NCI-H2196 (cell line): Measurements from ENCODE around the gene DYNLL1.
"Not testable (repeated sequence)": the region's sequence is repeated elsewhere in the genome, so short reads cannot be mapped to it uniquely, and the experiment has no call there.

ENCODE experiments used
- DNase-seq: peaks from one replicate; lab custom pipeline; 2025; ENCODE audit not compliant: unreplicated experiment; lab: John Stamatoyannopoulos, UW

The DYNLL1 gene

GRCh38 chr12:120495731-120496412 lies at the start of gene DYNLL1:
DYNLL1 (plus strand) TSS chr12:120496113; CDS start chr12:120496422, 309 bp downstream.
- DNase-seq: peak; percentile 95

GRCh38 chr12:120446844-120447178 lies 49.1 kb upstream of the DYNLL1 start:
- not testable (repeated sequence) for DNase-seq

DNA sequence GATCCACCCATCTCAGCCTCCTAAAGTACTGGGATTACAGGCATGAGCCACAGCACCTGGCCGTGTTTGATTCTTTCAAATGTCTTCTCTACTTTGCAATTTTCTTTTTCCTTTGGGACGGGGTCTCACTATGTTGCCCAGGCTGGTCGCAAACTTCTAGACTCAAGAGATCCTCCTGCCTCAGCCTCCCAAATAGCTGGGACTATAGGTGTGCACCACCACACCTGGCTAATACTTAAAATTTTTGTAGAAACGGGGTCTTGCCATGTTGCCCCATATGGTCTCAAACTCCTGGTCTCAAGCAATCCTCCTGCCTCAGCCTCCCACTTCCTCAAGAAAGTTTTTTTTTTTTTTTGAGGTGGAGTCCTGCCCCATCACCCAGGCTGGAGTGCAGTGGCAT lies 47.9 kb upstream of the DYNLL1 start:
- no peak for DNase-seq

DNA sequence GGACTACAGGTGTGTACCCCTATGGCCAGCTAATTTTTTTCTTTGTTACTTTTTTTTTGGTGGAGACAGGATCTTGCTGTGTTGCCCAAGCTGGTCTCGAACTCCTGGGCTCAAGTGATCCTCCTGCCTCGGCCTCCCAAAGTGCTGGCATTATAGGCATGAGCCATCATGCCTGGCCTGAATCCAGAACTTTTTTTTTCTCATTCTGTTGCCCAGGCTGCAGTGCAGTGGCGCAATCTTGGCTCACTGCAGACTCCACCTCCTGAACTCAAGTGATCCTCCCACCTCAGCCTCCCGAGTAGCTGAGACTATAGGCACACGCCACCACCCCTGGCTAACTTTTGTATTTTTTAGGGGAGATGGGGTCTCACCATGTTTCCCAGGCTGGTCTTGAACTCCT lies 43.4 kb upstream of the DYNLL1 start:
- peak; percentile 5 for DNase-seq

DNA sequence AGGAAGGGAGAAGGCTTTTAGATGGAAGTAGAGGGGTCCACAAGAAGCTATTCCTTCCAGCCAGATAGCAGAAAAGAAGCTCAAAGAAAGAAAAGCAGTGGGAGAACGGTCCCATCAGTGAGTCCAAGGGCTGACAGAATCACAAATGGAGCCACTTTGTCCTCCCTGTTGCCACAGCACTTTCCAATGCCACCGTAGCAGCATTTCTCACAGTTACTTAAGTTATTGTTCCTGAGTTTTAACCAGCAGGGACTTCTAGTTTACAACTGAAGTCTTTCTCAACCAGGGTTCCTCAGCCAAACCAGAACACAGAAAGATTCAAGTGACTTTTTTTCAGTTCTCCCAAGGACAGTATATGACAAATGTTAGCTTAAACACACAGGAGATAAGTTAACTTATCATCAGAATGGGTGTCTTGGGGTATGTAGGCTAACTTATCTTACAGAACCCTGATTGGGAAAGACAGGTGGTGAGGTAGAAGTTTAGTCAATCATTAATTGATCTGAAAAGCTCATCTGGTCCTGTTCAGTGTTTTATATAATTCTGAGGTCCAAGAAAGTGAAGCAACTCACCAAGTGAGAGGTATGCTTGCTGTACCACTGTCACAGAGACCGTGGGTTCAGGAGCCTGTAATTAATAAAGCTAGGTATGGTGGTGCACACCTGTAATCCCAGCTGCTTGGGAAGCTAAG lies 42.7 kb upstream of the DYNLL1 start:
- DNase-seq: no peak

DNA sequence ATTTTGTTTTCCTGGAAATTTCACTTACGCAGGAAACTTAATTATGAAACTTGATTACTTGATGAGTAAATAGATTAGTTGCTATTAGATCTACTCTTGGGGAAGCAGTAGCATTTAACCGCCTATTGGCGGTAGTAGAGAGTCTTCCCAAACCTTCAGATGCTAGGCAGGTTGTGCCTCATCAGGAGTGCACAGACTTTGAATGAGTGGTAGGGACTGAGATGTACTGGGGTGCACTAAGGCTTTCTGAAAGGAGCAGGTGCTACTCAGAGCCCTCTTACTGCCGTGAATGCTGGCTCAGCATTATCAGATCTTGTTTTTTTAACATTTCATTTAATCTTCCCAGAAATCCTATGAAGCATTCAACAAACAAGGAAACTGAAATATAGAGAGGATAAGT lies 41.9 kb upstream of the DYNLL1 start:
- peak; percentile 16 for DNase-seq

DNA sequence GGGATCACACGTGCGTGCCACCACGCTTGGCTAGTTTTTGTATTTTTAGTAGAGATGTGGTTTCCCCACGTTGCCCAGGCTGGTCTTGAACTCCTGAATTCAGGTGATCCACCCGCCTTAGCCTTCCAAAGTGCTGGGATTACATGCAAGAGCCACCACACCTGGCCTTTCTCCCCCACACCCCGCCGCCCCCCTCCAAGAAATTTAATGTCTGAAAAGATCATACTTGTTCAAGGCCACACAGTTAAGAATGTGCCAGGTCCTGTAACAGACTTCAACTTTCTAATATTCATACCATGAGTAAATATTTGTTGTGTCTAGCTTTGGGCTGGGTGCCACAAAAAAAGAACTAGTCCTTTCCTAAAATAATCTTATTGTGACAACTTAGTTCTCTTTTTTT lies 40.6 kb upstream of the DYNLL1 start:
- no peak for DNase-seq

DNA sequence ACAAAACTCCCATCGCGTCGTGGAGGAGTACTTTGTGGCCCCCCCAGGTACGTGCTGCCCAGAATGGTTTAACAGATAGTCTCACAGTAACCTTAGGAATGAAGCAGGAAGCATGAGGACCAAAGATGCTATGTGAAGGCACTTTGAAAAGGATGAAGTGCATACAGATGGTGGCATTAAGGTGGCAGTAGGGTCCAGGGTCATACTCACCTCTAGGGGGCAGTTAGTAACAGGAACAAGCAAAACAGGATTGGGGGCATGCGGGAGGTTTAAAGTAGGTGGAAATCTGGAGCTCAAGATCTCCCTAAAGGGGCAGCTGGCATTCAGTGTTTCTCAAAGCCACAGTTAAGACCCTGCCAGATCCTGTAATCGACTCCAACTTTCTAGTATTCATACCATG lies 38.8 kb upstream of the DYNLL1 start:
- DNase-seq: no peak

DNA sequence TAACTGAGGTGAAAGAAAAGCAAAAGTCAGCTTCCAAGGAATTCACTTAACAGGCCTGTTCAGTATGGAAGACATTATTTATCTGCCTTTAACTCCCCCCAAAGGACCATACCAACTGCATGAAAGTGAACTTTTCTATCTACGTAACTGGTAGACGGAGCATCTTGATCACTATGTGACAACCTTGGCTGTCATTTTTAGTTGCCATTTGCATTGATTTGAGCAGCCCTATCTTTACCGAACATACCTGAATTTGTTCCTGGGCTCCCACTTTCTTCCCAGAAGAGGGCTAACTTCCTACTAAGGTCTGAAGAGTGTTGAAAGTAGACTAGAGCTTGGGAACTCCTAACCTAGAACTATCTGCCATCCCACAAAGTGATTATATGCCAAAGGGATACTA lies 35.8 kb upstream of the DYNLL1 start:
- no peak for DNase-seq

- DNase-seq: no peak
Observed at GRCh38 chr12:120462099-120462640, 33.7 kb upstream of the DYNLL1 start.

- DNase-seq: no peak
Observed at GRCh38 chr12:120463712-120464111, 32.2 kb upstream of the DYNLL1 start.

- no peak for DNase-seq
Observed at GRCh38 chr12:120465756-120466155, 30.2 kb upstream of the DYNLL1 start.

- peak; percentile 55 for DNase-seq
Observed at GRCh38 chr12:120466560-120467315, 29.2 kb upstream of the DYNLL1 start.

DNA sequence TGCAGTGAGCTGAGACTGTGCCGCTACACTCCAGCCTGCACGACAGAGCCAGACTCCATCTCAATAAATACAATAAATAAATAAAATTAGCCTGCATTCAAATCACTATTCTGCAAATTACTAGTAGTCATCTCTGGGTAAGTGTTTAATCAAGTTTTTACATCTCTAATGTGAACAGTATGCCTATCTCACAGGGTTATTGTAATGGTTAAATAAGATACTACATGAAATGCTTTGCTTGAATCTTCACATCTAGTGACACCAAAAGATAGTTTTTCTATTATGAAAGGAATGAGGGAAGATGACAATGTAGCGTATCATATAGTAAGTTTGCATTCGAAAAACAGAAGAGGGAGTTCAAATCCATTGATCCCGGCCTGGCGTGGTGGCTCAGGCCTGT lies 28.5 kb upstream of the DYNLL1 start:
- DNase-seq: no peak

GRCh38 chr12:120468325-120468820 lies 27.5 kb upstream of the DYNLL1 start:
- peak; percentile 24 for DNase-seq

DNA sequence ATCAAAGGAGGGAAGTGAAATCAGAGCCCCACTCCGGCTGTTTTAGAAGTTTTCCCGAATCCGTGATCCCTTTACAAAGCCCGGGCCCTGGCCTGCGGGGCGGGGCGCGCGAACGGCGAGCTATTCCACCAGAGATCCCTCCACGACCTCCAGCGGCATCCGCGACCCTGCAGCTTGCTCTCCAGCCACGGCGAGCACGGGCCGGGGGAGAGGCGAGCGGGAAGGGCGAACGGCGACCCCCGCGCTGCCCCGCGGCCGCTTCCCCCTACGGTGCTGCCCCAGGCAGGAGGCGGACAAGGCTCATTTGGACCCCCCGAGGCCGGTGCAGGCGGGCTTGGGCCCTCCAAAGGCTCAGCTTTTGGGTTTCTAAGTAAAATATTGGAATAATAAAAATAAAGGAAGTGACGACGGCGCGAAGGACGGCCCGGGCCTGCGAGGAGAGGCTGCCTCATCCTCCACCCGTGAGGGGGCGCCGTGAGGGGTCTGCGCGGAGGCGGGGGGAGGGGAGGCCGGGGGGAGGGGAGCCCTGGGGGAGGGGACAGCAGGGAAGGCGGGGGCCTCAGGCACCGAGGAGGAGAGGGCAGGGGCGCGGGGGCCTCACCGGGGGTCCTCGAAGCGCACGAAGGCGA lies 27.0 kb upstream of the DYNLL1 start:
- no peak for DNase-seq

DNA sequence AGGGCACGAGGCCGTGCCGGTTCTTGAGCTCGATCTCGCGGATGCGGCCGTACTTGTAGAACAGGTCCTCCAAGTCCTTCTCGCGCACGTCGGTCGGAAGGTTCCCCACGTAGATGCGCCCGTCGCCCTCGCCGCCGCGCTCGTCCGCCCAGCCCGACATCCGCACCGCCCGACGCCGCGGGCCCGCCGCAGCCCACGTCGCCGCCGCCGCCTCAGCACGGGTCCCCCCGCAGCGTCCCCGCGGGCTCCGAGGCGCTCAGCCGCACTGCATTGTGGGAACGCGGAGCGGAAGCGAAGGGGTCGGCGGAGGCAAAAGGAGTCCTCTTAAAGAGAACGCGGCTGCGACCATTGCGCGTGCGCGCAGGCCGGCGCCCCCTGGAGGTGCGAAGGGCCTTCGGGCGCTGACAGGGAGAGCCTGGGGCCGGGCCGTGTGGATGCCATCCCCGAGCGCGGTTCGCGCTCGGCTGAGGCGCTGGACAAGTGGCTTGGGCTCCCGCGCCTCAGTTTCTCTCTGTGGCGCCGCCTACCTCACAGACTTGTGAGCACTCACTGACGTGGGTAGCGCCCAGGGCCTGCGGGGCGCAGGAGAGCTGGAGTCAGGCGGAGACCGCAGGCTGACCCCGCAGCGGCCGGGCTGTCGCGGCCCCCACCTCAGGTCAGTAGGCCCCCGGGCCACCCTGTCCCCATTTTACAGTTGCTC lies 26.3 kb upstream of the DYNLL1 start, which contains the start of gene SRSF9:
Gene SRSF9 (minus strand): TSS at position 299 of the 700 bp plus-strand sequence. CDS start 139 bp downstream, at position 160.
- peak; percentile 97 for DNase-seq

GRCh38 chr12:120470150-120470784 lies 25.6 kb upstream of the DYNLL1 start:
- DNase-seq: no peak

DNA sequence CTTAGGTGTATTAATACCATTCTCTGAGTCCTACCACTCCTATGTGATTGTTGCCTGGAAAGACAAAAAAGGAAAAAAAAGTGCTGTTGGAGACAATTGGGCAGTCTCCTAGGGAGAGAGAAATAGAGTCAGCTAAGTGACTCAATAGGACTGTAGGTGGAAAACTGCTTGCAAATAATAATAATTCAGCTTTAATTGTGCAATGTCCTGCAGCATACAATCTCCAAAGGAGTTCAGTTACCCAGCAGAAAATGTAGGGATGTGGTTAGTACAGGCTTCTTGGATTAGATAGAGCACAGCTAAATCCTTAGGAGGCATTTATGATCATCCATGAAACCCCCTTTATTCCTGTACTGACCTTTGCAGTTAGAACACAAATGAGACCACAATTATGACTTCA lies 23.4 kb upstream of the DYNLL1 start:
- no peak for DNase-seq
